ENCODE data around the gene KRTAP4-5.

- no peak for TF ChIP-seq CTCF (IDR thresholded peaks at IDR 0.05; ENCODE audit: insufficient read depth, low read length)
- no peak for TF ChIP-seq SPI1 (IDR thresholded peaks at IDR 0.05; ENCODE audit: borderline replicate concordance, low read depth)
- no peak for TF ChIP-seq REST (IDR thresholded peaks at IDR 0.05; ENCODE audit: insufficient replicate concordance, low read depth)
These were observed 4.4 kb downstream of the KRTAP4-5 start for GRCh38 chr17:41145261-41145660.
